Upper lobe of left lung (tissue), 4 donors: ENCODE measurements around the gene S1PR4.

Experiments used
- POLR2AphosphoS5 ChIP-seq, 2 donors: sonication (generic); formaldehyde crosslinking; IDR thresholded peaks; one replicate each; pipeline ENCODE4 v1.5.1; 2017; ENCODE audit warnings: antibody characterized with exemption in 2 of 2
- TF ChIP-seq, protein P1 (sequence below), 6 experiments: fragments of 450-650 bp in 4 of 6; fragments of 200-600 bp in 2 of 6; sonication (generic) in 2 of 6; IDR thresholded peaks; one replicate each; pipeline ENCODE4 v1.5.1; 2016 to 2019; ENCODE audit warnings: antibody characterized with exemption in 6 of 6

DNA sequence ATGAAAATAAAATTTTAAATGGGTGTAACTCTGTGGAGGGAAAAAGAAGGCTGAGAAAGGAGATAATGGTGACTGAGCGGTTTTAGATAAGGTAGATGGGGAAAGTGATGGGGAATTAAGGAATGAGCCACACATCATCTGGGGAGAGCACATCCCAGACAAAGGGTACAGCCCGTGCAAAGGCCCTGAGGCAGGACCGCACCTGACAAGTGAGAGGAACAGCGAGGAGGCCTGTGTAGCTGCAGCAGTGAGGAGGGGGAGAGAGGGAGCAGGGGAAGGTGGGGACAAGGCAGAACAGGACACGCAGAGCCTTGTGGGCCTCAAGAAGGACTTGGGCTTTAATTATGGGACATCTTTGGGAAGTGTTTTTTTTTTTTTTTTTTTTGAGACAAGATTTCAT is 44.1 kb downstream of the S1PR4 start:
- TF ChIP-seq, protein P1, sequence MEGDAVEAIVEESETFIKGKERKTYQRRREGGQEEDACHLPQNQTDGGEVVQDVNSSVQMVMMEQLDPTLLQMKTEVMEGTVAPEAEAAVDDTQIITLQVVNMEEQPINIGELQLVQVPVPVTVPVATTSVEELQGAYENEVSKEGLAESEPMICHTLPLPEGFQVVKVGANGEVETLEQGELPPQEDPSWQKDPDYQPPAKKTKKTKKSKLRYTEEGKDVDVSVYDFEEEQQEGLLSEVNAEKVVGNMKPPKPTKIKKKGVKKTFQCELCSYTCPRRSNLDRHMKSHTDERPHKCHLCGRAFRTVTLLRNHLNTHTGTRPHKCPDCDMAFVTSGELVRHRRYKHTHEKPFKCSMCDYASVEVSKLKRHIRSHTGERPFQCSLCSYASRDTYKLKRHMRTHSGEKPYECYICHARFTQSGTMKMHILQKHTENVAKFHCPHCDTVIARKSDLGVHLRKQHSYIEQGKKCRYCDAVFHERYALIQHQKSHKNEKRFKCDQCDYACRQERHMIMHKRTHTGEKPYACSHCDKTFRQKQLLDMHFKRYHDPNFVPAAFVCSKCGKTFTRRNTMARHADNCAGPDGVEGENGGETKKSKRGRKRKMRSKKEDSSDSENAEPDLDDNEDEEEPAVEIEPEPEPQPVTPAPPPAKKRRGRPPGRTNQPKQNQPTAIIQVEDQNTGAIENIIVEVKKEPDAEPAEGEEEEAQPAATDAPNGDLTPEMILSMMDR (IDR thresholded peaks at IDR 0.05): no peak
- no peak for TF ChIP-seq POLR2AphosphoS5 (IDR thresholded peaks at IDR 0.05)
